T-helper 2 cell treated with Interferon-gamma antibody and Interleukin-4, amounts not matched to agents 5 μg/mL and 100 μg/mL, for 36 hours (primary cell): ENCODE measurements around the gene ALB.

Source experiments
- DNase-seq: peaks from one replicate; pipeline ENCODE4 v3.0.0; 2021; ENCODE audit warnings: low spot score
- H3K27ac Mint-ChIP-seq: one replicate; pipeline ENCODE4 v1.8.0; 2021; ENCODE audit warnings: mild to moderate bottlenecking, mixed read lengths
- H3K27me3 Mint-ChIP-seq: one replicate; pipeline ENCODE4 v1.8.0; 2021; ENCODE audit warnings: low read depth, mixed read lengths
- H3K36me3 Mint-ChIP-seq: one replicate; pipeline ENCODE4 v1.8.0; 2021; ENCODE audit warnings: low read depth, mixed read lengths
- H3K4me1 Mint-ChIP-seq: one replicate; pipeline ENCODE4 v1.8.0; 2021; ENCODE audit warnings: low read depth, mixed read lengths
- H3K4me3 Mint-ChIP-seq: one replicate; pipeline ENCODE4 v1.8.0; 2022; ENCODE audit warnings: mild to moderate bottlenecking, moderate library complexity, mixed read lengths
- H3K9me3 Mint-ChIP-seq: one replicate; pipeline ENCODE4 v1.8.0; 2021; ENCODE audit warnings: mixed read lengths

ALB gene

DNA sequence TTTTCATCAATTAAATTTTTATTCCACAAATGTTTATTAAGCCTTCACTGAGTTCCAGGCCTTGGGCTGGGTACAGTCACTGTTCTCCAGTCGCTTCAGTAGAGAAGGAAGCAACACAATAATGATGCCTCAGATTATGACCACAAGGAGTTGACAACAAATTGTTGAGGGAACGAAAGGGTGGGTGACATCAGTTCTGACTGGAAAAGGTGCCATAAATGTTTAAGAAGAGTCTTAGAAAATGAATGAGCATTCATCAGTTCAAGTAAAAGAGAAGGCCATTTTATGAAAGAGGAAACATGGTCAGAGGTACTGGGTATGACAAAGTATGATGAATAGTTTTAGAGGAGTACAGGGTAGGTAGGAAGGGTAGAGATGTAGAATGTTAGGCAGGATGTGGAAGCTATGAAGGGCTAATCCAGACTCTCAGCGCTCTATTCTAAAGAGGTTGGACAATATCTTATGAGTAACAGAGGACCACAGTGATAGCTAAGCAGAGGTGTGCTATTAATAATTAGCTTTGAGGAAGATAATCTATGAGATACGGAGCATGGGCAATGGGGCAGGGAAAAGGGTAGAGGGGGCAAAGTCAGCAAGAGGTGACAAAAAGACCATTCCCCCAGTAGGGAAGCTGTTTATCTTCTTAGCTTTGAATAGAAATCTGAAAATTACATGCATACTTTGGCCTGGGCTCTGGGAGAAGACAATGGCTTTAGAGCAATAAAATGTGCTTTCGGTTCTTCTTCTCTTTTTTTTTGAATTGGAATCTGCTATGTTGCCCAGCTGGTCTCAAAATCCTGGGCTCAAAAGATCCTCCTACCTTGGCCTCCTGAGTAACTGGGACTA lies 52.3 kb downstream of the ALB start:
- H3K36me3 Mint-ChIP-seq: no peaks in the 10 kb centered on the region
- H3K4me3 Mint-ChIP-seq: no peak overlapping the region
- H3K9me3 Mint-ChIP-seq: no peaks in the 10 kb centered on the region
- H3K27me3 Mint-ChIP-seq: no peaks in the 10 kb centered on the region
- DNase-seq: no peak
- H3K4me1 Mint-ChIP-seq: no peaks in the 10 kb centered on the region
- no peak overlapping the region for H3K27ac Mint-ChIP-seq

DNA sequence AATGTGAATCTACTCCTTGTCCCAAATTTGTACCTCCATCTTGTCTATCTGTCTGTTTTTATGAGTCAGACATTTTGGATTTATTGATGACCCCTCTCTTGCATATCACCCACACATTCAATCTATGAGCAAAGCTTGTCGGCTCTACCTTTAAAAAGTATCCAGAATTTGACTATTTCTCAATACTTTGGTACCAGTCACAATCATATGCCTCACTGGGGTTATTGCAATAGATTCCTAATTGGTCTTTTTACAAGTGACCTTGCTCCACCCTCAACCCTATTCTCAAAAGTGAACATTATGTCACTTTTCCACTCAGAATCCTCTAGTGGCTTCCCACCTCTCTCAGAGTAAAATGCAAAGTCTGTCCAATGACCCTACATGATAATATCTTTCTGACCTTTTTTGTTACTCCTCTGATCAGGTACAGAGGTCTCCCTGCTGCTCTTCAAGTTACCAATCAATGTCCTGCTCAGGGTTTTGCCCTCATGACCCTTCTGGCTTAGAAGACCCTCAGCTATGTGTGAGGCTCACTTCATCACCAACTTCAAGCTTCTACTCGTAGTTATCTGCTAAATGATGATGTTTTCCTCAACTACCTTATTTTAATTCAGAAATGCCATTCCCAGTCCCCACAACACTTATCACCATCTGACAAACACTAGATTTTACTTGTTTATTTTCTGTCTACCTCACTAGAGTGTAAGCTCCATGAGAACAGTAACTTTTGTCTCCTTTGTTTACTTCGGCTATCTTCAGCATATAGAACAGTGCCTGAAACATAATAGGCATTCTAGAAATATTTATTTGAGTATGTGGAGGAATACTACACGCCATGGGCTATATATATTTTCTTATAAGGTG lies 54.3 kb downstream of the ALB start:
- no peaks in the 10 kb centered on the region for H3K27me3 Mint-ChIP-seq
- H3K4me3 Mint-ChIP-seq: no peak overlapping the region
- H3K9me3 Mint-ChIP-seq: no peaks in the 10 kb centered on the region
- no peak for DNase-seq
- no peaks in the 10 kb centered on the region for H3K36me3 Mint-ChIP-seq
- H3K27ac Mint-ChIP-seq: no peak overlapping the region
- H3K4me1 Mint-ChIP-seq: no peaks in the 10 kb centered on the region

DNA sequence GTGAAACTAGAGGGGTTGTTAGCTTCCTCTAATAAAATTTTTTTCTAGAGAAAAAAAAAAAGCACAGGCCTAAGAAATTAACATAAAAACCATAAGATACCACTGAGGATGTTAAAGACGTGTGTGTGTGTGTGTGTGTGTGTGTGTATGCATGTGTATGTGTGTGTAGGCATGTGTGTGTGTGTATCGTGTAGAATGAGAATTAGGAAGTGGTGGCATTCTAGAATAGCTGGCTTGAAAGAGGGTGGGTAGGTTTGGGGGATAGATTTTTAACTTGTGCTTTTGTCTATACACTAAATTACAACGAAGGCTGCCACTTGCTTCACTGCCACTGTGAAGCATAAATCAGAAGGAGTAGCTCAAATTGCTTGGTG lies 54.9 kb downstream of the ALB start:
- DNase-seq: no peak
- Mint-ChIP-seq H3K27me3 (no peaks in the 10 kb centered on the region), H3K27ac (no peak overlapping the region), H3K4me1 (no peaks in the 10 kb centered on the region), H3K36me3 (no peaks in the 10 kb centered on the region), H3K9me3 (no peaks in the 10 kb centered on the region), H3K4me3 (no peak overlapping the region)

DNA sequence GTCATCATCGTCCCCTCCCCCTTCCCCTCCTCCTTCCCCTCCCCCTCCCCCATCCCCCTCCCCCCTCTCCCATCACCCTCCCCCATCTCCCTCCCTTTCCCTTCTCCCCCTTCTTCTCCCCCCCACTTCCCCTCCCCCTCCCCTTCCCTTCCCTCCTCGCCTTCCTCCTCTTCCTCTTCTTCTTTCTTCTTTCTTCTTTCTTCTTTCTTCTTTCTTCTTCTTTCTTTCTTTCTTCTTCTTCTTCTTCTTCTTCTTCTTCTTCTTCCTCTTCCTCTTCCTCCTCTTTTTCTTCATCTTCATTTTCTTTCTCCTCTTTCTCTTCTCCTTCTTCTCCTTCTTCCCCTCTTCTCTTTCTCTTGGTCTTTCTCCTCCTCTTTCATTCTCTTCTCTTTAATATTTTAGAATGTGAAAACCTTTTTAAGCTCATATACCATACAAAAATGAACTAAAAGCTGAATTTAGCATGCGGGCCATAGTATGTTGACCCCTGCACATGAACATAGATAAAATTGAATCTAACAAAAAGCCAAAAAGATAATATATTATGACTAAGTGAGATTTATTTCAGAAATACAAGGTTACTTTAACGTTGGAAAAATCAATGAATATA lies 56.9 kb downstream of the ALB start:
- H3K4me3 Mint-ChIP-seq: no peak overlapping the region
- no peaks in the 10 kb centered on the region for H3K9me3 Mint-ChIP-seq
- no peaks in the 10 kb centered on the region for H3K4me1 Mint-ChIP-seq
- H3K27me3 Mint-ChIP-seq: peaks cover 2% of the 10 kb centered on the region
- no peaks in the 10 kb centered on the region for H3K36me3 Mint-ChIP-seq
- DNase-seq: no peak
- no peak overlapping the region for H3K27ac Mint-ChIP-seq

DNA sequence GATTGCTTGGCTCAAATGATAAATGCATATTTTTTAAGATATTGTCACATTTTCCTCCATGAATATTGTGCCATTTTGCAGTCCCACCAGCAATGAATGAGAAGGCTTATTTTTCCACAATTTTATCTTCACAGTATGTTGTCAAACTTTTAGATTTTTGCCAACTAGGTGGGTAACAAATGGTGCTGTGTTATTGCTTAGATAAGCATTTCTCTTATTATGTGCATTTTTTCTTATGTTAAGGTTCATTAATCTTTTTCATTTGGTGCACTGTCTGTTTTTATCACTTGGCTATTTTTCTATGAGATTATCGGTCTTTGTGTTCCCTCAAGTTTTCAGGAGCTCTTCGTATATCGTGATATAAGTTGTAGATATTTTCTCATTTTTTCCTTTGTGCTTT lies 64.1 kb downstream of the ALB start:
- Mint-ChIP-seq H3K4me3 (no peak overlapping the region), H3K9me3 (no peaks in the 10 kb centered on the region), H3K27me3 (peaks cover 2% of the 10 kb centered on the region), H3K27ac (no peak overlapping the region), H3K36me3 (no peaks in the 10 kb centered on the region), H3K4me1 (no peaks in the 10 kb centered on the region)
- DNase-seq: no peak

DNA sequence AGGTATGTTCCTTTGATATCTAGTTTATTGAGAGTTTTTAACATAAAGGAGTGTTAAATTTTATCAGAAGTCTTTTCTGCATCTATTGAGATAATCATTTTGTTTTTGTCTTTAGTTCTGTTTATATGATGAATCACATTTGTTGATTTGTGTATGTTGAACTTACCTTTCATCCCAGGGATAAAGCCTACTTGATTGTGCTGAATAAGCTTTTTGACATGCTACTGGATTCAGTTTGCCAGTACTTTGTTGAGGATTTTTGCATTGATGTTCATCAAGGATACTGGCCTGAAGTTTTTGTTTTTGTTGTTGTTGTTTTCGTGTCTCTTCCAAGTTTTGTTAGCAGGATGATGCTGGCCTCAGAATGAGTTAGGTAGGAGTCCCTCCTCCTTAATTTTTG lies 66.6 kb downstream of the ALB start:
- Mint-ChIP-seq H3K4me3 (no peak overlapping the region), H3K4me1 (no peaks in the 10 kb centered on the region), H3K27ac (no peak overlapping the region), H3K27me3 (peaks cover 2% of the 10 kb centered on the region), H3K36me3 (no peaks in the 10 kb centered on the region), H3K9me3 (no peaks in the 10 kb centered on the region)
- DNase-seq: no peak
